ENCODE measurements around the gene ANKMY1. TPM values are rescaled to one million over a fixed set of nuclear protein-coding genes. Genes with fewer than 3 reads are reported as not detected.
A peak's percentile ranks its signal among the peaks of the same experiment; 100 is the strongest.

Gene ANKMY1
- polyA plus RNA-seq, 2 of the 4 experiments (the other 2 are of a cell fraction), result 10.6 to 16.5 TPM

GRCh38 chr2:240557101-240557751 lies 562 bp downstream of the ANKMY1 start:
- H3K9me3 ChIP-seq, result no peaks in the 10 kb centered on the region
- H3K4me3 ChIP-seq, result no peak overlapping the region
- FAIRE-seq, result no peak
- DNase-seq (ENCODE audit: low read depth in 1 of 2, low spot score in 1 of 2), result no peak
- peaks cover 20% of the 10 kb centered on the region for H3K4me1 ChIP-seq
- POLR2A ChIA-PET, result interaction anchor here (0.6 kb wide), 1 partner anchor 29 kb away, joined by 4 read pairs; the partner anchor contains the start of gene CAPN10
- H3K27ac ChIP-seq, result no peak overlapping the region
- CTCF ChIA-PET, result interaction anchor here (1.0 to 2.0 kb wide), 2 partner anchors 9 to 23 kb away, joined by 4 to 9 read pairs; no protein-coding TSS in a partner anchor
- no peak overlapping the region for H3K4me2 ChIP-seq
- no peak for ATAC-seq
- TF ChIP-seq EP300 (IDR thresholded peaks at IDR 0.05) (no peak), JUNB (IDR thresholded peaks at IDR 0.05) (no peak), BCL3 (IDR thresholded peaks at IDR 0.05) (no peak), FOSL2 (IDR thresholded peaks at IDR 0.05) (no peak), FOSL2 (CRISPR knock-in tag; IDR thresholded peaks at IDR 0.05) (no peak), EHMT2 (IDR thresholded peaks at IDR 0.05; ENCODE audit: low read depth) (no peak), ESRRA (IDR thresholded peaks at IDR 0.05; ENCODE audit: borderline replicate concordance, low read length) (no peak), USF2 (IDR thresholded peaks at IDR 0.05) (no peak), HDAC2 (IDR thresholded peaks at IDR 0.05) (no peak), JUN (IDR thresholded peaks at IDR 0.05) (no peak), TFCP2L1 (CRISPR knock-in tag; IDR thresholded peaks at IDR 0.05) (no peak), ELK1 (IDR thresholded peaks at IDR 0.05; ENCODE audit: low read depth, low read length) (no peak), REST (IDR thresholded peaks at IDR 0.05) (no peak)
- WGBS (ENCODE audit: missing lambda C conversion rate), result 82% methylated on average over 11 of the region's 51 CpGs

GRCh38 chr2:240556553-240557100 lies 1.2 kb downstream of the ANKMY1 start:
- Histone ChIP-seq H3K4me2 (no peak overlapping the region), H3K4me1 (peaks cover 14% of the 10 kb centered on the region), H3K4me3 (no peak overlapping the region), H3K27ac (no peak overlapping the region), H3K9me3 (no peaks in the 10 kb centered on the region)
- CTCF ChIA-PET, result interaction anchor here (0.9 to 2.0 kb wide), 3 partner anchors 10 to 325 kb away, joined by 3 to 9 read pairs (median 4); no protein-coding TSS in a partner anchor
- POLR2A ChIA-PET, result interaction anchor here (0.6 kb wide), 1 partner anchor 30 kb away, joined by 4 read pairs; the partner anchor contains the start of gene CAPN10
- WGBS (ENCODE audit: missing lambda C conversion rate), result 52% methylated on average over 9 of the region's 9 CpGs
- TF ChIP-seq CTCF (IDR thresholded peaks at IDR 0.05) (peak; percentile 37), MYC (IDR thresholded peaks at IDR 0.05; ENCODE audit: borderline replicate concordance, low read length) (no peak), HMGXB4 (CRISPR knock-in tag; IDR thresholded peaks at IDR 0.05; ENCODE audit: borderline replicate concordance) (no peak)
- DNase-seq (ENCODE audit: low read depth in 1 of 2, low spot score in 1 of 2) (peak; percentile 56 to 71), FAIRE-seq (no peak), ATAC-seq (peak in 1 of 2 experiments; percentile 16; a peak in 3 of 6 replicates)
